Hepatocyte (in vitro differentiated cells): ENCODE data around the gene MT3.

ENCODE experiments used
- EZH2 ChIP-seq: fragments of 200-600 bp; sonication (generic); IDR thresholded peaks from 2 replicates; pipeline ENCODE4 v1.6.1; 2016; ENCODE audit warnings: antibody characterized with exemption, mild to moderate bottlenecking, borderline replicate concordance
- EZH2phosphoT487 ChIP-seq: fragments of 200-600 bp; sonication (generic); IDR thresholded peaks from one replicate; pipeline ENCODE4 v1.6.1; 2018; ENCODE audit warnings: antibody characterized with exemption, mild to moderate bottlenecking, low read depth, moderate library complexity; ENCODE audit not compliant: unreplicated experiment, severe bottlenecking
- TF ChIP-seq, protein P1 (sequence below): fragments of 200-600 bp; sonication (generic); IDR thresholded peaks from 2 replicates; pipeline ENCODE4 v1.5.1; 2016; ENCODE audit warnings: antibody characterized with exemption, mild to moderate bottlenecking; ENCODE audit not compliant: poor library complexity

DNA sequence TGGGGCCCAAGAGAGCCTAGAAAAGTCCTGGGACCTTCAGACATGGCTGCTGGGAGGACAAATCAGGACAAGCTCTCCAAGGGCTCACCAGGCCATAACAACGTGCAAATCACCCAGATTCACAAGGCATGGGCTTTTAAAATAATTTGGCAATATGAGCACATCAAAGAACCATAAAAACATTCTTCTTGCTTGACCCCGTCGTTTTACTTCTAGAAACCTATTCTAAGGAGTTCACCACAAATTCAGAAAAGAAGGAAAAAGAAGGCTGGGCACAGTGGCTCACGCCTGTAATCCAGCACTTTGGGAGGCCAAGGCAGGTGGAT, 12.1 kb upstream of the MT3 start:
- TF ChIP-seq, protein P1, sequence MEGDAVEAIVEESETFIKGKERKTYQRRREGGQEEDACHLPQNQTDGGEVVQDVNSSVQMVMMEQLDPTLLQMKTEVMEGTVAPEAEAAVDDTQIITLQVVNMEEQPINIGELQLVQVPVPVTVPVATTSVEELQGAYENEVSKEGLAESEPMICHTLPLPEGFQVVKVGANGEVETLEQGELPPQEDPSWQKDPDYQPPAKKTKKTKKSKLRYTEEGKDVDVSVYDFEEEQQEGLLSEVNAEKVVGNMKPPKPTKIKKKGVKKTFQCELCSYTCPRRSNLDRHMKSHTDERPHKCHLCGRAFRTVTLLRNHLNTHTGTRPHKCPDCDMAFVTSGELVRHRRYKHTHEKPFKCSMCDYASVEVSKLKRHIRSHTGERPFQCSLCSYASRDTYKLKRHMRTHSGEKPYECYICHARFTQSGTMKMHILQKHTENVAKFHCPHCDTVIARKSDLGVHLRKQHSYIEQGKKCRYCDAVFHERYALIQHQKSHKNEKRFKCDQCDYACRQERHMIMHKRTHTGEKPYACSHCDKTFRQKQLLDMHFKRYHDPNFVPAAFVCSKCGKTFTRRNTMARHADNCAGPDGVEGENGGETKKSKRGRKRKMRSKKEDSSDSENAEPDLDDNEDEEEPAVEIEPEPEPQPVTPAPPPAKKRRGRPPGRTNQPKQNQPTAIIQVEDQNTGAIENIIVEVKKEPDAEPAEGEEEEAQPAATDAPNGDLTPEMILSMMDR: no peak
- TF ChIP-seq EZH2: no peak
- no peak for TF ChIP-seq EZH2phosphoT487
